H9 (cell line): Measurements from ENCODE around the gene CDC14A. TPM values are rescaled to one million over a fixed set of nuclear protein-coding genes. Genes with fewer than 3 reads are reported as not detected.

Source experiments
- DNase-seq: peaks from one replicate; pipeline ENCODE4 v3.0.0-alpha.2; 2017
- H2AFZ ChIP-seq: one replicate; pipeline ENCODE4 v1.6.1; 2013; ENCODE audit warnings: mild to moderate bottlenecking, low read length, control low read depth, moderate library complexity
- H2AK5ac ChIP-seq: 2 replicates; pipeline ENCODE4 v1.6.1; 2013; ENCODE audit warnings: low read length, control low read depth, mixed read lengths; ENCODE audit not compliant: insufficient read length
- H2BK120ac ChIP-seq: one replicate; pipeline ENCODE4 v1.6.1; 2013; ENCODE audit warnings: low read depth, mild to moderate bottlenecking, low read length, control low read depth, inconsistent platforms; ENCODE audit not compliant: poor library complexity, severe bottlenecking
- H2BK12ac ChIP-seq: 2 replicates; pipeline ENCODE4 v1.6.1; 2013; ENCODE audit warnings: low read length, control low read depth, mixed read lengths, low read depth; ENCODE audit not compliant: insufficient read length
- H2BK15ac ChIP-seq: 2 replicates; pipeline ENCODE4 v1.6.1; 2013; ENCODE audit warnings: low read depth, low read length, control low read depth
- H2BK20ac ChIP-seq: one replicate; pipeline ENCODE4 v1.6.1; 2013; ENCODE audit warnings: low read depth, mild to moderate bottlenecking, low read length, control low read depth, inconsistent platforms; ENCODE audit not compliant: poor library complexity, severe bottlenecking
- H2BK5ac ChIP-seq: 2 replicates; pipeline ENCODE4 v1.6.1; 2013; ENCODE audit warnings: low read length, control low read depth, mixed read lengths; ENCODE audit not compliant: insufficient read length
- H3K14ac ChIP-seq: 2 replicates; pipeline ENCODE4 v1.6.1; 2013; ENCODE audit warnings: low read length, control low read depth; ENCODE audit not compliant: insufficient read depth
- H3K18ac ChIP-seq: 2 replicates; pipeline ENCODE4 v1.6.1; 2013; ENCODE audit warnings: low read depth, mild to moderate bottlenecking, mixed read lengths, low read length, control low read depth; ENCODE audit not compliant: insufficient read length
- H3K23ac ChIP-seq: 2 replicates; pipeline ENCODE4 v1.6.1; 2013; ENCODE audit warnings: low read length, control low read depth, mixed read lengths, low read depth; ENCODE audit not compliant: insufficient read length
- H3K23me2 ChIP-seq: 2 replicates; pipeline ENCODE4 v1.6.1; 2013; ENCODE audit warnings: low read depth, mild to moderate bottlenecking, mixed read lengths, low read length, control low read depth; ENCODE audit not compliant: insufficient read length, poor library complexity, severe bottlenecking
- H3K27ac ChIP-seq: 2 replicates; pipeline ENCODE4 v1.5.1; 2013; ENCODE audit warnings: low read length, control low read depth, mixed read lengths, low read depth; ENCODE audit not compliant: insufficient read length
- H3K27me3 ChIP-seq: 2 replicates; pipeline ENCODE4 v1.6.1; 2013; ENCODE audit warnings: low read length, control low read depth, inconsistent platforms; ENCODE audit not compliant: insufficient read depth
- H3K4ac ChIP-seq: 2 replicates; pipeline ENCODE4 v1.6.1; 2013; ENCODE audit warnings: low read depth, mild to moderate bottlenecking, control low read depth, inconsistent platforms, low read length, moderate library complexity
- H3K4me1 ChIP-seq: 2 replicates; pipeline ENCODE4 v1.6.1; 2013; ENCODE audit warnings: low read length, control low read depth, inconsistent platforms; ENCODE audit not compliant: insufficient read depth
- H3K4me2 ChIP-seq: 2 replicates; pipeline ENCODE4 v1.6.1; 2013; ENCODE audit warnings: low read length, control low read depth, mixed read lengths; ENCODE audit not compliant: insufficient read length, insufficient read depth
- H3K56ac ChIP-seq: 2 replicates; pipeline ENCODE4 v1.6.1; 2013; ENCODE audit warnings: low read depth, mild to moderate bottlenecking, mixed read lengths, low read length, control low read depth; ENCODE audit not compliant: insufficient read length
- H3K79me1 ChIP-seq: 2 replicates; pipeline ENCODE4 v1.6.1; 2013; ENCODE audit warnings: low read depth, mild to moderate bottlenecking, moderate library complexity, low read length, control low read depth, inconsistent platforms; ENCODE audit not compliant: insufficient read depth, poor library complexity, severe bottlenecking
- H3K79me2 ChIP-seq: 2 replicates; pipeline ENCODE4 v1.6.1; 2013; ENCODE audit warnings: low read length, control low read depth, inconsistent platforms; ENCODE audit not compliant: insufficient read depth
- H3K9ac ChIP-seq: 2 replicates; pipeline ENCODE4 v1.6.1; 2013; ENCODE audit warnings: low read length, control low read depth, mixed read lengths; ENCODE audit not compliant: insufficient read length; ENCODE audit errors: extremely low read depth
- H3K9me3 ChIP-seq: one replicate; pipeline ENCODE4 v1.6.1; 2013; ENCODE audit warnings: low read depth, low read length, inconsistent platforms; ENCODE audit not compliant: control insufficient read depth
- H3T11ph ChIP-seq: one replicate; pipeline ENCODE4 v1.6.1; 2013; ENCODE audit warnings: mild to moderate bottlenecking, low read length, control low read depth, inconsistent platforms
- H4K20me1 ChIP-seq: one replicate; pipeline ENCODE4 v1.6.1; 2013; ENCODE audit not compliant: control insufficient read depth, insufficient read length, insufficient read depth
- H4K5ac ChIP-seq: 2 replicates; pipeline ENCODE4 v1.6.1; 2013; ENCODE audit warnings: low read depth, mild to moderate bottlenecking, mixed read lengths, low read length, control low read depth; ENCODE audit not compliant: insufficient read length
- H4K8ac ChIP-seq: replicated peaks from 2 replicates; pipeline ENCODE4 v1.6.1; 2013; ENCODE audit warnings: low read length, control low read depth, mixed read lengths, low read depth; ENCODE audit not compliant: insufficient read length
- H4K91ac ChIP-seq: 2 replicates; pipeline ENCODE4 v1.6.1; 2013; ENCODE audit warnings: low read depth, mild to moderate bottlenecking, moderate library complexity, mixed read lengths, low read length, control low read depth; ENCODE audit not compliant: insufficient read length
- H3K27ac Mint-ChIP-seq, 3 experiments: 2 replicates in 2 of 3; 3 replicates in 1 of 3; pipeline ENCODE4 v1.8.0; 2020 to 2021; ENCODE audit warnings: mixed read lengths in 3 of 3, mild to moderate bottlenecking in 1 of 3, moderate library complexity in 1 of 3
- H3K27me3 Mint-ChIP-seq: 2 replicates; pipeline ENCODE4 v1.8.0; 2021; ENCODE audit warnings: low read depth, mild to moderate bottlenecking, moderate library complexity, mixed read lengths
- H3K36me3 Mint-ChIP-seq, 3 experiments: 2 replicates in 2 of 3; 3 replicates in 1 of 3; pipeline ENCODE4 v1.8.0; 2020 to 2021; ENCODE audit warnings: low read depth in 3 of 3, mixed read lengths in 3 of 3; ENCODE audit not compliant: insufficient read depth in 1 of 3
- H3K4me1 Mint-ChIP-seq, 2 experiments: 2 replicates each; pipeline ENCODE4 v1.8.0; 2020; ENCODE audit warnings: mixed read lengths in 2 of 2
- H3K4me3 Mint-ChIP-seq, 2 experiments: 2 replicates in 1 of 2; 3 replicates in 1 of 2; pipeline ENCODE4 v1.8.0; 2020 to 2021; ENCODE audit warnings: mild to moderate bottlenecking in 2 of 2, mixed read lengths in 2 of 2, moderate library complexity in 1 of 2
- H3K9me3 Mint-ChIP-seq, 2 experiments: 2 replicates in 1 of 2; 3 replicates in 1 of 2; pipeline ENCODE4 v1.8.0; 2020; ENCODE audit warnings: mild to moderate bottlenecking in 2 of 2, mixed read lengths in 2 of 2, moderate library complexity in 1 of 2
- total RNA-seq: library from RNA; stranded (reverse); gene quantifications from 2 replicates; pipeline ENCODE4 v1.2.1, GENCODE V29; 2021
- TF ChIP-seq, protein P1 (sequence below): fragments of 200-600 bp; sonication (generic); conservative IDR thresholded peaks from 3 replicates; pipeline ENCODE4 v1.8.0; 2021; ENCODE audit warnings: antibody characterized with exemption, mild to moderate bottlenecking

Gene CDC14A
- total RNA-seq, 1 experiment from 2014 or later, result 8.9 TPM

GRCh38 chr1:100512803-100513352, 160.6 kb downstream of the CDC14A start:
- Mint-ChIP-seq H3K27ac (no peak overlapping the region), H3K27me3 (no peaks in the 10 kb centered on the region), H3K4me3 (no peak overlapping the region), H3K4me1 (peaks cover 0 to 4% of the 10 kb centered on the region in 2 experiments; a peak in 2 of 4 replicates), H3K9me3 (no peaks in the 10 kb centered on the region), H3K36me3 (peaks cover 0 to 3% (median 2%) of the 10 kb centered on the region in 3 experiments; a peak in 1 of 7 replicates)
- H2BK120ac ChIP-seq, result no peak overlapping the region
- no peak overlapping the region for H3K56ac ChIP-seq
- no peaks in the 10 kb centered on the region for H3K27me3 ChIP-seq
- no peaks in the 10 kb centered on the region for H3K79me2 ChIP-seq
- H4K5ac ChIP-seq, result no peak overlapping the region
- no peak overlapping the region for H3K18ac ChIP-seq
- no peak for DNase-seq
- H2AFZ ChIP-seq, result no peak overlapping the region
- H4K20me1 ChIP-seq, result no peaks in the 10 kb centered on the region
- no peak overlapping the region for H3K27ac ChIP-seq
- no peaks in the 10 kb centered on the region for H3K9me3 ChIP-seq
- H3K79me1 ChIP-seq, result no peaks in the 10 kb centered on the region
- no peak overlapping the region for H3K23ac ChIP-seq
- no peaks in the 10 kb centered on the region for H3K4me1 ChIP-seq
- H3K9ac ChIP-seq, result no peak overlapping the region
- H3K4me2 ChIP-seq, result no peak overlapping the region
- no peak overlapping the region for H2BK15ac ChIP-seq
- no peak overlapping the region for H3K4ac ChIP-seq
- no peak overlapping the region for H4K91ac ChIP-seq
- no peak overlapping the region for H3T11ph ChIP-seq
- no peak overlapping the region for H2BK5ac ChIP-seq
- no peak overlapping the region for H2BK12ac ChIP-seq
- H2AK5ac ChIP-seq, result no peak overlapping the region
- H4K8ac ChIP-seq, result no peak overlapping the region
- H3K14ac ChIP-seq, result no peak overlapping the region
- TF ChIP-seq, protein P1, sequence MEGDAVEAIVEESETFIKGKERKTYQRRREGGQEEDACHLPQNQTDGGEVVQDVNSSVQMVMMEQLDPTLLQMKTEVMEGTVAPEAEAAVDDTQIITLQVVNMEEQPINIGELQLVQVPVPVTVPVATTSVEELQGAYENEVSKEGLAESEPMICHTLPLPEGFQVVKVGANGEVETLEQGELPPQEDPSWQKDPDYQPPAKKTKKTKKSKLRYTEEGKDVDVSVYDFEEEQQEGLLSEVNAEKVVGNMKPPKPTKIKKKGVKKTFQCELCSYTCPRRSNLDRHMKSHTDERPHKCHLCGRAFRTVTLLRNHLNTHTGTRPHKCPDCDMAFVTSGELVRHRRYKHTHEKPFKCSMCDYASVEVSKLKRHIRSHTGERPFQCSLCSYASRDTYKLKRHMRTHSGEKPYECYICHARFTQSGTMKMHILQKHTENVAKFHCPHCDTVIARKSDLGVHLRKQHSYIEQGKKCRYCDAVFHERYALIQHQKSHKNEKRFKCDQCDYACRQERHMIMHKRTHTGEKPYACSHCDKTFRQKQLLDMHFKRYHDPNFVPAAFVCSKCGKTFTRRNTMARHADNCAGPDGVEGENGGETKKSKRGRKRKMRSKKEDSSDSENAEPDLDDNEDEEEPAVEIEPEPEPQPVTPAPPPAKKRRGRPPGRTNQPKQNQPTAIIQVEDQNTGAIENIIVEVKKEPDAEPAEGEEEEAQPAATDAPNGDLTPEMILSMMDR, result no peak
- H2BK20ac ChIP-seq, result no peak overlapping the region
- H3K23me2 ChIP-seq, result no peaks in the 10 kb centered on the region
